ENCODE data around the gene XPO6. TPM values are rescaled to one million over a fixed set of nuclear protein-coding genes. Genes with fewer than 3 reads are reported as not detected.

The XPO6 gene
- total RNA-seq, 1 donor from 2014 or later, result 72.7 TPM

DNA sequence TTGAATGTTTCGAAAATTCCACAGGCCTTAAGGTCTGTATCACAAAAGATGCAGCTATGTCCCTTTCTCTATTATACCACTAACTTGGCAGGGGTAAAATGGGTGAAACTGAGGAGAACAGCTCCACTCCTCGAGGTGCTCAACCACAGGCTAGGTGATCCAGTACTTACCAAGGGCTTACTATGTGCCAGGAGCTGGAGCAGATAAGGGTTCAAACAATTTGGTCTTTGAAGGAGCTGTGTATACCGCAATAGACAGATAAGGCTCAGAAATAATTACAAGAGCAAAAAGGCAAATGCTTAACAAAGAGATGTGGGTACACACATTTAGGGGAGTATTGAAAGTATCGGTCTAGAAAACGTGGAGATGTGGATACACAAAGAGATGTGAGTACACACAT is 1.5 kb downstream of the XPO6 start:
- intact Hi-C loops (cut with DNase I), result no loop called here
- no peak for DNase-seq (ENCODE audit: extremely low spot score in 2 of 2)
- Histone ChIP-seq H3K36me3 (no peaks in the 10 kb centered on the region), H3K9me3 (no peaks in the 10 kb centered on the region), H3K4me1 (peaks cover 30% of the 10 kb centered on the region), H3K27me3 (no peaks in the 10 kb centered on the region), H3K27ac (peak overlapping the region; percentile 89), H3K4me3 (peak overlapping the region; percentile 81 to 95)
- TF ChIP-seq CTCF (IDR thresholded peaks at IDR 0.05), result no peak
- TF ChIP-seq POLR2AphosphoS5 (IDR thresholded peaks at IDR 0.05; ENCODE audit: insufficient read depth in 1 of 2, low read depth in 1 of 2), result no peak
- no peak for TF ChIP-seq POLR2A (IDR thresholded peaks at IDR 0.05)

DNA sequence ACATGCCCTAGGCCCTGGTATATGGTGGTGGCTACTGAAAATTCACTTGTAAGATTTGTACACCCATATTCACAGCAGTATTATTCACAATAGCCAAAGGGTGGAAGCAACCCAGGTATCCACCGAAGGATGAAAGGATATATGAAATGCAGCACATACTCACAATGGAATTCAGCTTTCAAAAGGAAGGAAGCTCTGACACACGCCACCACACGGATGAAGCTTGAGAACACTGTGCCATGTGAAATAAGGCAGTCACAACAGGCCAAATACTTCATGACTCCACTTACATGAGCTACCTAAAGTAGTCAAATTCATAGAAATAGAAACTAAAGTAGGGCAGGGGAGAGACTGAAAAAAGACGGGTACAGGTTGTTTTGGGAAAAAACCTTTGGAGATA is 2.9 kb downstream of the XPO6 start:
- no peak overlapping the region for H3K4me3 ChIP-seq
- H3K4me1 ChIP-seq, result peaks cover 42% of the 10 kb centered on the region
- intact Hi-C loops (cut with DNase I), result no loop called here
- TF ChIP-seq CTCF (IDR thresholded peaks at IDR 0.05), result no peak
- no peak for TF ChIP-seq POLR2AphosphoS5 (IDR thresholded peaks at IDR 0.05; ENCODE audit: insufficient read depth in 1 of 2, low read depth in 1 of 2)
- no peak for TF ChIP-seq POLR2A (IDR thresholded peaks at IDR 0.05)
- no peaks in the 10 kb centered on the region for H3K36me3 ChIP-seq
- no peaks in the 10 kb centered on the region for H3K9me3 ChIP-seq
- H3K27ac ChIP-seq, result no peak overlapping the region
- DNase-seq (ENCODE audit: extremely low spot score in 2 of 2), result no peak
- H3K27me3 ChIP-seq, result no peaks in the 10 kb centered on the region

- H3K27ac ChIP-seq, result no peak overlapping the region
- intact Hi-C loops (cut with DNase I), result no loop called here
- no peaks in the 10 kb centered on the region for H3K36me3 ChIP-seq
- TF ChIP-seq POLR2A (IDR thresholded peaks at IDR 0.05) (no peak), POLR2AphosphoS5 (IDR thresholded peaks at IDR 0.05; ENCODE audit: insufficient read depth in 1 of 2, low read depth in 1 of 2) (no peak), CTCF (IDR thresholded peaks at IDR 0.05) (no peak)
- no peaks in the 10 kb centered on the region for H3K9me3 ChIP-seq
- no peak for DNase-seq (ENCODE audit: extremely low spot score in 2 of 2)
- H3K27me3 ChIP-seq, result no peaks in the 10 kb centered on the region
- H3K4me3 ChIP-seq, result no peak overlapping the region
- peaks cover 47% of the 10 kb centered on the region for H3K4me1 ChIP-seq
Measured at GRCh38 chr16:28208131-28208530, 3.6 kb downstream of the XPO6 start.

GRCh38 chr16:28207399-28207798 is 4.4 kb downstream of the XPO6 start:
- Histone ChIP-seq H3K27ac (no peak overlapping the region), H3K36me3 (no peaks in the 10 kb centered on the region), H3K9me3 (no peaks in the 10 kb centered on the region), H3K4me1 (peaks cover 41% of the 10 kb centered on the region), H3K4me3 (no peak overlapping the region), H3K27me3 (no peaks in the 10 kb centered on the region)
- no peak for DNase-seq (ENCODE audit: extremely low spot score in 2 of 2)
- no peak for TF ChIP-seq POLR2AphosphoS5 (IDR thresholded peaks at IDR 0.05; ENCODE audit: insufficient read depth in 1 of 2, low read depth in 1 of 2)
- TF ChIP-seq CTCF (IDR thresholded peaks at IDR 0.05), result no peak
- TF ChIP-seq POLR2A (IDR thresholded peaks at IDR 0.05), result no peak
- intact Hi-C loops (cut with DNase I), result no loop called here

GRCh38 chr16:28205974-28206373 is 5.8 kb downstream of the XPO6 start:
- no peak for TF ChIP-seq CTCF (IDR thresholded peaks at IDR 0.05)
- no peak for TF ChIP-seq POLR2A (IDR thresholded peaks at IDR 0.05)
- no peak for TF ChIP-seq POLR2AphosphoS5 (IDR thresholded peaks at IDR 0.05; ENCODE audit: insufficient read depth in 1 of 2, low read depth in 1 of 2)
- DNase-seq (ENCODE audit: extremely low spot score in 2 of 2), result no peak
- Histone ChIP-seq H3K27ac (no peak overlapping the region), H3K4me3 (no peak overlapping the region), H3K36me3 (peaks cover 0 to 7% of the 10 kb centered on the region in 2 donors), H3K27me3 (no peaks in the 10 kb centered on the region), H3K4me1 (peaks cover 42% of the 10 kb centered on the region), H3K9me3 (no peaks in the 10 kb centered on the region)
- intact Hi-C loops (cut with DNase I), result no loop called here
